Measurements from ENCODE around the gene CCDC192.

The CCDC192 gene

GRCh38 chr5:127892467-127893207 lies 189.4 kb downstream of the CCDC192 start:
- peak in 1 of 3 donors; percentile 7 for DNase-seq

- DNase-seq, result no peak
Observed at GRCh38 chr5:127893232-127893631, 190.0 kb downstream of the CCDC192 start.

- DNase-seq, result no peak
Observed at GRCh38 chr5:127894461-127894860, 191.3 kb downstream of the CCDC192 start.

GRCh38 chr5:127898551-127899213 lies 195.5 kb downstream of the CCDC192 start:
- peak in 2 of 3 donors; percentile 33 to 37 for DNase-seq

- no peak for DNase-seq
Observed at GRCh38 chr5:127899214-127899610, 196.0 kb downstream of the CCDC192 start.

- no peak for DNase-seq
Observed at GRCh38 chr5:127906562-127907204, 203.5 kb downstream of the CCDC192 start.

GRCh38 chr5:127907907-127908306 lies 204.7 kb downstream of the CCDC192 start:
- no peak for DNase-seq

- peak; percentile 21 to 39 (median 31) for DNase-seq
Observed at GRCh38 chr5:127909066-127909465, 205.9 kb downstream of the CCDC192 start.

- DNase-seq, result no peak
Observed at GRCh38 chr5:127909821-127910220, 206.6 kb downstream of the CCDC192 start.

- DNase-seq, result no peak
Observed at GRCh38 chr5:127910307-127910956, 207.2 kb downstream of the CCDC192 start.

- no peak for DNase-seq
Observed at GRCh38 chr5:127911619-127912018, 208.4 kb downstream of the CCDC192 start.

- DNase-seq, result no peak
Observed at GRCh38 chr5:127912411-127912810, 209.2 kb downstream of the CCDC192 start.

- DNase-seq, result peak in 1 of 3 donors; percentile 9
Observed at GRCh38 chr5:127916885-127917573, 213.8 kb downstream of the CCDC192 start.

- no peak for DNase-seq
Observed at GRCh38 chr5:127919006-127919796, 216.0 kb downstream of the CCDC192 start.

GRCh38 chr5:127919818-127920217 lies 216.6 kb downstream of the CCDC192 start:
- DNase-seq, result no peak

GRCh38 chr5:127920936-127921335 lies 217.7 kb downstream of the CCDC192 start:
- DNase-seq, result no peak

GRCh38 chr5:127922603-127923002 lies 219.4 kb downstream of the CCDC192 start:
- no peak for DNase-seq

- no peak for DNase-seq
Observed at GRCh38 chr5:127923804-127924570, 220.8 kb downstream of the CCDC192 start.

GRCh38 chr5:127924606-127925005 lies 221.4 kb downstream of the CCDC192 start:
- DNase-seq, result no peak

- no peak for DNase-seq
Observed at GRCh38 chr5:127925916-127926315, 222.7 kb downstream of the CCDC192 start.

GRCh38 chr5:127926974-127927373 lies 223.8 kb downstream of the CCDC192 start:
- DNase-seq, result no peak

All from suppressor macrophage treated with lipopolysaccharide for 1 hour (primary cell).